ENCODE data around the gene SLFNL1.

Gene SLFNL1

DNA sequence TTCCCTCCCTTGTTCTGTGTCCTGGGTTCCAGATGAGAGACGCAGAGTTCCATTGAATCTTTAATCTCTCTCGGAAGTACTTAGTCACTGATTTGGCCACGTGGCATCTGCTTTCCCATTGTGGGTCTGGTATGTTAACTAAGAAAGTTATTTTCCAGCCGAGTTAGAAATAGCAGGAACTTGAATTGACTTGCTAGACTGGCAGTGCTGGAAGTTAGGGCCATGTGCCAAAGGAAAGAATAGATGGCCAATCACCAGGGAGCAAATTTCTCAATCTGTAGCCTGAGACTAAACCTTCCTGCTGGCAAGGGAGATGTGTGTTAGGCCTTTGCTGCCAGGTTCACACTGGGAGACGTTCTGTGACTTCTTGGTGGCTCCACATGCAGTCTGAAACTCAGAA lies 24.2 kb upstream of the SLFNL1 start:
- no peaks in the 10 kb centered on the region for H3K79me2 ChIP-seq (ENCODE audit: insufficient read depth, low read length)
- TF ChIP-seq, protein P1, sequence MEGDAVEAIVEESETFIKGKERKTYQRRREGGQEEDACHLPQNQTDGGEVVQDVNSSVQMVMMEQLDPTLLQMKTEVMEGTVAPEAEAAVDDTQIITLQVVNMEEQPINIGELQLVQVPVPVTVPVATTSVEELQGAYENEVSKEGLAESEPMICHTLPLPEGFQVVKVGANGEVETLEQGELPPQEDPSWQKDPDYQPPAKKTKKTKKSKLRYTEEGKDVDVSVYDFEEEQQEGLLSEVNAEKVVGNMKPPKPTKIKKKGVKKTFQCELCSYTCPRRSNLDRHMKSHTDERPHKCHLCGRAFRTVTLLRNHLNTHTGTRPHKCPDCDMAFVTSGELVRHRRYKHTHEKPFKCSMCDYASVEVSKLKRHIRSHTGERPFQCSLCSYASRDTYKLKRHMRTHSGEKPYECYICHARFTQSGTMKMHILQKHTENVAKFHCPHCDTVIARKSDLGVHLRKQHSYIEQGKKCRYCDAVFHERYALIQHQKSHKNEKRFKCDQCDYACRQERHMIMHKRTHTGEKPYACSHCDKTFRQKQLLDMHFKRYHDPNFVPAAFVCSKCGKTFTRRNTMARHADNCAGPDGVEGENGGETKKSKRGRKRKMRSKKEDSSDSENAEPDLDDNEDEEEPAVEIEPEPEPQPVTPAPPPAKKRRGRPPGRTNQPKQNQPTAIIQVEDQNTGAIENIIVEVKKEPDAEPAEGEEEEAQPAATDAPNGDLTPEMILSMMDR (conservative IDR thresholded peaks at IDR 0.05; ENCODE audit: low read length): no peak
- no peak for TF ChIP-seq EZH2phosphoT487 (IDR thresholded peaks at IDR 0.05; ENCODE audit: borderline replicate concordance)
- no peak overlapping the region for H3K9ac ChIP-seq (ENCODE audit: low read depth, low read length, poor library complexity, severe bottlenecking)
- no peaks in the 10 kb centered on the region for H3K9me3 ChIP-seq (ENCODE audit: insufficient read depth, low read depth, low read length)
- peaks cover 7% of the 10 kb centered on the region for H3K4me1 ChIP-seq (ENCODE audit: insufficient read depth, low read length, poor library complexity, severe bottlenecking)
- no peaks in the 10 kb centered on the region for H3K9me2 ChIP-seq (replicated peaks; ENCODE audit: low read depth, low read length)
- H3K4me2 ChIP-seq (ENCODE audit: low read depth, low read length, poor library complexity, severe bottlenecking): no peak overlapping the region
- no peak overlapping the region for H2AFZ ChIP-seq (ENCODE audit: low read length)
- no peaks in the 10 kb centered on the region for H3F3A ChIP-seq (ENCODE audit: low read depth)
- H3K4me3 ChIP-seq (ENCODE audit: low read length, poor library complexity, severe bottlenecking): no peak overlapping the region
- H3K36me3 ChIP-seq (ENCODE audit: insufficient read depth, low read length): peaks cover 76% of the 10 kb centered on the region
- H3K27me3 ChIP-seq (ENCODE audit: insufficient read depth, low read length, poor library complexity, severe bottlenecking): no peaks in the 10 kb centered on the region
- no peaks in the 10 kb centered on the region for H4K20me1 ChIP-seq (ENCODE audit: insufficient read depth, low read length, poor library complexity, severe bottlenecking)

DNA sequence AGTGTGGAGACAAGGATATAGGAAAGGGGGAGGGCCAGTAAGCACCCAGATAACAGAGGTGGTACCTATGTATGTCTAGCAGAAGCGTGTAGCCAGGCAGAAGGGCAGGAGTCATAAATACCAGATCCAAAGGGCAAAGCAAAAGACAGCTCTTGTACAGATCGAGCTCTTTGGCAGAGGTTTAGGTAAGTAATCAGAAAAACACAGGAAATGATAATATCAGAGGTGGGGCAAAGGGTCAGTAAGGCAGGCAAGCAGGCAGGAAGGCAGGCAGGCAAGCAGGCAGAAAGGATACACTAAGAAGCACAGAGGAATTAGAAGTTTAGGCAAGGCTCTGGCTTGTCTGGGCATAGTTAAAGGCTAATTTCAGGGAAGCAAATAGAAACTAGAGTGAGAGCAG lies 22.7 kb upstream of the SLFNL1 start:
- Histone ChIP-seq H3K9ac (ENCODE audit: low read depth, low read length, poor library complexity, severe bottlenecking) (peak overlapping the region; percentile 10), H3K9me2 (replicated peaks; ENCODE audit: low read depth, low read length) (no peaks in the 10 kb centered on the region), H3K27me3 (ENCODE audit: insufficient read depth, low read length, poor library complexity, severe bottlenecking) (no peaks in the 10 kb centered on the region), H3K4me3 (ENCODE audit: low read length, poor library complexity, severe bottlenecking) (no peak overlapping the region), H3K9me3 (ENCODE audit: insufficient read depth, low read depth, low read length) (no peaks in the 10 kb centered on the region), H3K4me1 (ENCODE audit: insufficient read depth, low read length, poor library complexity, severe bottlenecking) (peaks cover 7% of the 10 kb centered on the region), H3K4me2 (ENCODE audit: low read depth, low read length, poor library complexity, severe bottlenecking) (no peak overlapping the region), H4K20me1 (ENCODE audit: insufficient read depth, low read length, poor library complexity, severe bottlenecking) (no peaks in the 10 kb centered on the region), H2AFZ (ENCODE audit: low read length) (no peak overlapping the region), H3K36me3 (ENCODE audit: insufficient read depth, low read length) (peaks cover 76% of the 10 kb centered on the region), H3K79me2 (ENCODE audit: insufficient read depth, low read length) (no peaks in the 10 kb centered on the region), H3F3A (ENCODE audit: low read depth) (no peaks in the 10 kb centered on the region)
- no peak for TF ChIP-seq EZH2phosphoT487 (IDR thresholded peaks at IDR 0.05; ENCODE audit: borderline replicate concordance)

DNA sequence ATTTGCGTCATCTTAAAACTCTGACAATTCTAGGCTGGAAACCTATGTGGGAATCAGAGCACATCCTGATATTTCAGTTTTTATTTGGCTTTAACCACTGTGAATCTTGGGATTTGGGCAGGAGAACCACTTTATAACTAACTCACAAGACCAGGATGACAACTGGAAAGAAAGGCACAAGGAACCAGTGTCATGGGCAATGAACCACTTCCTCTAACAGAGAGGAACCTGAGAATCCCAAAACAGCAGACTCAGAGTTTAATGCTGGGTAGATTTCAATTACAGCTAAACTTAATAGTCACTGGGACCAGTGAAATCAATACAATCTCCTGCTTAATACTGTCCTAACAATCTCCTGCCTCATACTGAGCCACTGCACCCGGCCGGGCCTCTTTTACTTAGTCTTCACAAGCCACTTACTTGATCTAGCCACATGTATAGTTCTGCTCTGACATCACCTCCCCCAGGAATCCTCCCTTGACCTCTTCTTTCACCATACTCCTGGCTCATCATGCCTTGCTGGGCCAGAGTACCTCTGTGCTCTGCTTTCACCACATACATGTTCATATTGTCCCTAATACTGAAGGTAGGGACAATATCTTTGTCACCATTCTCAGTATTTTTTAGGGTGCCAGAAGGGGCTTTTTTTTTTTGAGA lies 20.2 kb upstream of the SLFNL1 start:
- H2AFZ ChIP-seq (ENCODE audit: low read length): no peak overlapping the region

More for the DNA sequence above, 20.2 kb upstream of the SLFNL1 start:
- Histone ChIP-seq H3K4me2 (ENCODE audit: low read depth, low read length, poor library complexity, severe bottlenecking) (no peak overlapping the region), H3K79me2 (ENCODE audit: insufficient read depth, low read length) (no peaks in the 10 kb centered on the region), H3K36me3 (ENCODE audit: insufficient read depth, low read length) (peaks cover 82% of the 10 kb centered on the region), H3K9ac (ENCODE audit: low read depth, low read length, poor library complexity, severe bottlenecking) (no peak overlapping the region), H4K20me1 (ENCODE audit: insufficient read depth, low read length, poor library complexity, severe bottlenecking) (no peaks in the 10 kb centered on the region), H3K27me3 (ENCODE audit: insufficient read depth, low read length, poor library complexity, severe bottlenecking) (no peaks in the 10 kb centered on the region), H3K4me3 (ENCODE audit: low read length, poor library complexity, severe bottlenecking) (no peak overlapping the region), H3K9me3 (ENCODE audit: insufficient read depth, low read depth, low read length) (no peaks in the 10 kb centered on the region), H3F3A (ENCODE audit: low read depth) (no peaks in the 10 kb centered on the region), H3K4me1 (ENCODE audit: insufficient read depth, low read length, poor library complexity, severe bottlenecking) (peaks cover 7% of the 10 kb centered on the region), H3K9me2 (replicated peaks; ENCODE audit: low read depth, low read length) (no peaks in the 10 kb centered on the region)
- TF ChIP-seq, protein P1 (conservative IDR thresholded peaks at IDR 0.05; ENCODE audit: low read length): no peak
- no peak for TF ChIP-seq EZH2phosphoT487 (IDR thresholded peaks at IDR 0.05; ENCODE audit: borderline replicate concordance)
